Stimulated activated CD4-positive, alpha-beta T cell treated with anti-CD3 and anti-CD28 coated beads, Interleukin-12 subunit alpha, Interleukin-12 subunit beta, amount 100 ng/mL, for 24 hours (primary cell): ENCODE measurements around the gene BAZ2B.

Experiments
- DNase-seq, 2 experiments: peaks; one replicate each; pipeline ENCODE4 v3.0.0-alpha.2; 2020; ENCODE audit warnings: low read depth in 2 of 2

Gene BAZ2B

DNA sequence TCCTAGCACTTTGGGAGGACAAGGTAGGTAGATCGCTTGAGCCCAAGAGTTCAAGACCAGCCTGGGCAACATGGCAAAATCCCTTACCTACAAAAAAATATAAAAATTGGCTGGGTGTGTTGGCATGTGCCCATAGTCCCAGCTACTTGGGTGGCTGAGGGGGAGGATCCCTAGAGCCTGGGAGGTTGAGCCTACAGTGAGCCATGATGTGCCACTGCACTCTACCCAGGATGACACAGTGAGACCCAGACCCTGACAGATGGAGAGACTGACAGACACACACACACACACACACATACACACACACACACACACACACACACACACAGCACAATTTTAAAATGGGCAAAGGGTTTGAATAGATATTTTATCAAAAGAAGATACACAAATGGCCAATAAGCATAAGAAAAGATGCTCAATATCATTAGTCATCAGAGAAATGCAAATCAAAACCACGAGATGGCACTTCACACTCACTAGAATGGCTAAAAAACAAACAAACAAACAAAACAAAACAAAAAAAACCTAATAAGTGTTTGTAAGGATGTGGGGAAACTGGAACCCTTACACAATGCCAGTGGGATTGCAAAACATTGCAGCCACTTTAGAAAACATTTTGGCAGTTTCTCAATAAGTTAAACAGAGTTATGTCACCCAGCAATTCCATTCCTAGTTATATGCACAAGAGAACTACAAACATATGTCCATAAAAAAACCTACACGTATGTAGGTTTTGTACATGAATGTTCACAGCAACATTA, 42.3 kb downstream of the BAZ2B start:
- no peak for DNase-seq

- DNase-seq, result no peak
These were observed 43.1 kb downstream of the BAZ2B start for GRCh38 chr2:159573294-159573693.

- DNase-seq, result no peak
These were observed 43.9 kb downstream of the BAZ2B start for GRCh38 chr2:159572459-159572858.

- no peak for DNase-seq
These were observed 44.6 kb downstream of the BAZ2B start for GRCh38 chr2:159571540-159572260.

- DNase-seq, result no peak
These were observed 52.3 kb downstream of the BAZ2B start for GRCh38 chr2:159564081-159564480.

DNA sequence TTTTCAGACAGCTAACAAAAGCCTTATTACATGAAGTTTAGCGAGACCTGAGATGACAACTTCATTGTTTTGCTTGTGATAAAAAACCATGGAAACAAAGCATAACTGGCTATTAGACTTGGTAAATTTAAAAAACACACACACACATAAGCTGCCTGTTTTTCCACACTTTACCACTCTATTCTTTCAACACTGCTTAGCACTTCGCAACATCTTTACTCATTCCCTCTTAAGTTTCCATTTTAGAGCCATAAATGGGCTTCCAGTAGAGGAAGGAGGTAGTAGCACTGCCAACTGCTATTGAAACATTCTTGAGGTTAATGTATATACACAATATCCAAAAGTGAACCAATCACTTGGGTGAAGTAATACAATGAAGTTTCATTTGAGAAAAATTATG, 54.1 kb downstream of the BAZ2B start:
- DNase-seq, result no peak

GRCh38 chr2:159561786-159562185, 54.6 kb downstream of the BAZ2B start:
- DNase-seq, result no peak

DNA sequence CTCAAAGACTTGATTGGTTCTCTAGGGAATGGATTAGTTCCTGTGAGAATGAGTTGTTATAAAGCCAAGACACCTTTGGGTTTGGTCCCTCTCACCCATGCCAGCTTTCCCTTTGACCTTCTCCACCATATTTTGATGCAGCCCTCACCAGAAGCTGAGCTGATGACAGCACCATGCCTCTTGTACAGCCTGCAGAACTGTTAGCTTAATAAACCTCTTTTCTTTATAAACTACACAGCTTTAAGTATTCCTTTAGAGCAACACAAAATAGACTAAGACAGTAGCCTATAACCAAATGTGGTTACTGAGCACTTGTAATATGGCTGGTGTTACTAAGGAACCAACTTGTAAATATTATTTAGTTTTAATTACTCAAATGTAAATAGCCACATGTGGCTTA, 55.1 kb downstream of the BAZ2B start:
- DNase-seq, result no peak

- no peak for DNase-seq
These were observed 57.3 kb downstream of the BAZ2B start for GRCh38 chr2:159559034-159559433.

DNA sequence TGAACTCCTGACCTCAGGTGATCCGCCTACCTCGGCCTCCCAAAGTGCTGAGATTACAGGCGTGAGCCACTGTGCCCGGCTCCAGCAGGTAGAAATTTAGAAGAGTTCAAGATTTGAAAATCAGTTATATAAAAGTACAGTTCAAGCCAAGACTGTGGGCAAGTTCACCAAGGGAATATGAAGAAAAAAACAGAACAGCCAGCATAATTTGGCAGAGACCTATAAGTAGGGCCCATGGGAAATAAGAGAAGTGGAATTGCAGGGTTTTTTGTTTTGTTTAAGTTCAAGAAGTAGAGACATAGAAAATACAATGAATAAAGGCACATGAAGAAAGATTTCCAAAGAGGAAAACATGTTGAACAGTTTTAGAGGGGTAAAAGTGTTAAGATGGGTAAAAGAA, 57.9 kb downstream of the BAZ2B start:
- DNase-seq, result no peak

DNA sequence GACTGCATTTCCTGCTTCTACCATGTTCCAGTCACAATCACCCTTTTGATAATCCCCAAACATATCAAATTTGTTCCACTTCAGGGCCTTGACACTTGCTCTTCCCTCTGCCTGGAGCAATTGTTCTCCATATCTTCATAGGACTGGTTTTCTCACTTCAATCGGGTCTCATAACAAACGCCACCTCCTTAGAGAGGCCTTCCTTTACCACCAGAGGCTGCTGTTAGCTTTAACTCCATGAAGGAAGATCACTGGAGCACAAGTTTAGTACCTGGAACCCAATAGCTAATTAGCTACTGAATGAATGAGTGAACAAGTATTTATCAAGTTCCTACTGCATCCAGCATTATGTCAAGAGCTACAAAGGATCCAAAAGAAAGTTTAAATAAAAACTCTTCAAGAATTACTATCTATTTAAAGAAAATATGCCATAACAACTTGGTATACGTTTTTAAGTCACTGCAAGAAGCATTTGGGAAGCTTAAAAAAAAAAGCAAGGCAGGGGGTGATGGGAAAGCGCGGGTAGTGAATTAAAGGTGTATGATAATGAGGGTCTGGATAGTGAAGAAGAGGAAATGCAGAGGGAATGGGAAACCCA, 58.8 kb downstream of the BAZ2B start:
- no peak for DNase-seq

- DNase-seq, result no peak
These were observed 60.5 kb downstream of the BAZ2B start for GRCh38 chr2:159555651-159556392.

DNA sequence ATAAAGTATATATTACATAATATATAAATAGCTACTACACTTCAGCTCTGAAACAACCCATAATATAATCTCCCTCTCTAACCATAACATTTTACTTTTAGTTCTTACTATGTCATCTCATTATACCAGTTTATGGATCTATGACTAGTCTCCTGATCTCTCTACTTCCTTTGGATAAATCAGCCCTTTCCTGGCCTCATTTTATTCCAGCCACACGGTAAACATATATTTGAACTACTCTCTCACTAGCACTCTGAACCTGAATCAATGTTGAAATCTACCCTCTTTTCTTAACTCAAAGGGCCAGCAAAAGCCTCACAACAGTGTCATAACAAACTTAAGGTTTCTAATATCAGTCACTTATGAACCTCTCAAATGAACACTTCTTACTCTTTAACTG, 62.6 kb downstream of the BAZ2B start:
- DNase-seq, result no peak

DNA sequence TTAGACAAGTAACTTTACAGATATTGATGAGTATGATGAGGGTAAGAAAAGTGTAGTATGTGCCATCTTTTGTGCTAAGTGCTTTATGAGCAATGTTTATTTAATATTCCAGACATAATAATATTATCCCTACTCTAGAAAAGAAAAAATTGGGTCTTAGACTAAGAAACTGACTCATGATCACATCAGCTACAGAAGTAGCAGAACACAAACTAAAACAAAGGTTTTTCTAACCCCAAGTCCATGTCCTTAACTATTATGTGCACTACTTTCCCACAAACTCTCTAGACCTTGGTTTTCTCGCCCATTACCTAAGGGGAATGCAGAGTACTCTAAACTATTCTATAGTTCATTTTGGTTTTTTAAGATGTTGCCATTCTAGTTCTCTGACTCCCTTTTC, 64.5 kb downstream of the BAZ2B start:
- no peak for DNase-seq

GRCh38 chr2:159550231-159550630, 66.1 kb downstream of the BAZ2B start:
- no peak for DNase-seq

DNA sequence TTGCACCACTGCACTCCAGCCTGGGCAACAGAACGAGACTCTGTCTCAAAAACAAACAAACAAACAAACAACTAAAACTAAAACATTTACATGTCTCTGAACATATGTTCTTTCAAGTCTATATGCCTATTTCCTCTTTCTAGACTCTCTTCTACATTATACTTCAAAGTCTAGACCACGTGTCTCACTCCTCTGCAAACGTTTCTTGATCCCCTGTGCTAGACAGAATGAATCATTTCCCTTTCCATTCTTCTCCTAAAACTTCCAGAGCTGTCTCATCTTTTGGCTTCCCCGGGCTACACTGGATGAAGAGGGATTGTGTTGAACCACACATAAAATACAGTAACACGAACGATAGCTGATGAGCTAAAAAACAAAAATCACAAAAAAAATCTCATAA, 67.1 kb downstream of the BAZ2B start:
- no peak for DNase-seq

- DNase-seq, result no peak
These were observed 69.5 kb downstream of the BAZ2B start for GRCh38 chr2:159546716-159547430.

DNA sequence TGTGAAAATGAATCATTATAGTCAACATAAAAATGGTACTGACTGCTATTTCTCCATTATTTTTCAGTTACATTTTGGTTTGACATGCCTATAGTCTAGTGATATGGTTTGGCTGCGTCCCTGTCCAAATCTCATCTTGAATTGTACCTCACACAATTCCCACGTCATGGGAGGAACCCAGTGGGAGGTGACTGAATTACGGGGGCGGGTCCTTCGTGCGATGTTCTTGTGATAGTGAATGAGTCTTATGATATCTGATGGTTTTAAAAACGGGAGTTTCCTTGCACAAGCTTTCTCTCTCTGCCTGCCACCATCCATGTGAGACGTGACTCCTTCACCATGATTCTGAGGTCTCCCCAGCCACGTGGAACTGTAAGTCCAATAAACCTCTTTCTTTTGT, 70.3 kb downstream of the BAZ2B start:
- DNase-seq, result no peak

DNA sequence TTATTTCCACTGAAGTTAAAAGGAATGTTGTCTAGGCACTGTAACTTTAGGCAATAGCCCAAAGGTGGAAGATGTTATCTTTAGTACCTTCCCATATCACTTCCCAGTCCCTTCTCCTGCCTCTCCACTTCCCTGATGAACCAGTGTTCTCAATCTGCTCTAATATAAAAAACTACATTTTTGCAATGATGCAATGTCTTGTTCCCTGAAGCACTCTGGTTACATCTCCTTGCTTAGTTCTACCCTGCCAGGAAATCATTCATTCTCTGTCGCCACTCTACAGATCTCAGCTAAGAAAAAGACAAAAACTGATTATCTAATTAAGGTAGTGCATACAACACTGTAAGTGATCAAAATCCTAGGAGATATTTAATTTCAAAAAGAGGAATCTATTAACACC, 71.3 kb downstream of the BAZ2B start:
- no peak for DNase-seq

- DNase-seq, result no peak
These were observed 74.2 kb downstream of the BAZ2B start for GRCh38 chr2:159542101-159542500.

DNA sequence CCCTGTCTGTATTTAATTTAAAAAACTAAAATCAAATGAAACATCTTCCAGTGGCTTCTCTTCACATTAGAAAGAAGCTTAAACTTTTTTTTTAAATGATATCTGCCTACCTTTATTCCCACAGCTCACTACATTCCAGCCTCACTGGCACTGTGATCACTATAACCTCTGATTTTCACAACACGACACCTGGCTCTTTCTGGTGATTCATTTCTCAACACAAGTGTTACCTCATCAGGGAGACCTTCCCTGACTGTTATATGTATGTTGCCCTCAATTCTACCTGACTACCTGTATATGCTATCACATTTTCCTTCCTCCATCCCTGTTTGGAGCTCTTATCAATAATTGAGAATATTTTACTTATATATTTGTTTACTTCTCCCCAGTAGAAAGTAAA, 76.6 kb downstream of the BAZ2B start:
- no peak for DNase-seq

- no peak for DNase-seq
These were observed 77.5 kb downstream of the BAZ2B start for GRCh38 chr2:159538801-159539200.
